Measurements from ENCODE around the gene PAMR1. TPM values are rescaled to one million over a fixed set of nuclear protein-coding genes. Genes with fewer than 3 reads are reported as not detected.
A peak's percentile ranks its signal among the peaks of the same experiment; 100 is the strongest.

PAMR1 gene
- total RNA-seq, 1 donor, result 49.9 TPM

DNA sequence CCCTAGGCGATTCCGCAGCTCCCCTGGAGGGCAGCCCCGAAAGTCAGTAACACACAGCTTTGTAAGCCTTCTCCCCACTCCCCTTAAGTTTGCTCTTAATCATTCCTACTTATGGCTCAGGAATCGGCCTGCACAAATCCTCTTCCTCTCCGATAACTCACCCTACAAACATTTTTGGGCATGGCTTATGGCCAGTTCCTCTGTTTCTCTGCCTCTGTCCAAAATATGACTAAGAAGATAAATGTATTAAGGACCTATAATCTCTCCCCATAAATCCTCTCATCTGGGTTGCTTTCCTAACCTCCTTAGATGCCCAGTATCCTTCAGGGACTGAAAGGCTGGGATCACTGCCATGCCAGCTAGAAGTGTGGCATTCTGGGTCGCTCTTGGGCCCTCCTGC lies 41.0 kb downstream of the PAMR1 start:
- peaks cover 4% of the 10 kb centered on the region for H4K20me1 ChIP-seq (ENCODE audit: insufficient read depth, low read length)
- H2AFZ ChIP-seq (ENCODE audit: low read length), result no peak overlapping the region

DNA sequence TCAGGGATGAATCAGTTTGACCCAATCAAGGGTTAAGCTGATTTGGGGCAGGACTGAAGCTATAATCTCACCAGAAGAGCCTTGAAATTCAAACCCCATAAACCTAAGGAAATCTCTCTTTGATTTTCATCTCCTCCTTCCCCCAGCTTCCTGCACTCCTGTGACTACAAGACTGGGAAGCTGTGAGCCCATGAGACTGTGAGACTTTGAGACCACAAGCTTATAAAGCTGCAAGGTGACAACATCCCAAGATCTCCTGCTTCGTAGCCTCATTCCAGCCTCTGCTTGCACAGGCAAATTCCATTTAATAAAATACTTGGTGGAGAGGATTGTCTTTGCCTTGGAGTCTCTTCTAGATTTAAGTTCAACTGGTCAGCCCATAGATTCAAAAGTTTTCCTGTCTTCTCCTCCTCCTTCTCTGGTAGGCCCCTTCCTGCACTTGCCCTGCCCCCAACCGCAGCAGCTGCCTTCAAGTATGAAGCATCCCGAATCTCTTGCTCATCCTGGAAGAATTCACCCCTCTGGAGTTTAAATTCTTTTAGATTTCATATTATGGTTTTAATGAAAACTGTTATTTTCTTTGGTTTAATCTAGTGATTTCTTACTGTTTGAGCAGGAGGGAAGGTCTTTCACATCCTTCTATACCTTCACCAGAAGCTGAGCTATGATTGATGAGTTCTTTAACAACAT lies 42.1 kb downstream of the PAMR1 start:
- no peak overlapping the region for H2AFZ ChIP-seq (ENCODE audit: low read length)

More for the DNA sequence above, 41.0 kb downstream of the PAMR1 start:
- Histone ChIP-seq H3K36me3 (ENCODE audit: insufficient read depth, low read length) (no peaks in the 10 kb centered on the region), H3K79me2 (ENCODE audit: insufficient read depth, low read length) (no peaks in the 10 kb centered on the region), H3K4me2 (ENCODE audit: insufficient read depth, low read length) (peak overlapping the region; percentile 58), H3K9me3 (ENCODE audit: low read depth, low read length) (peaks cover 3% of the 10 kb centered on the region), H3K27ac (ENCODE audit: low read depth, low read length) (peak overlapping the region; percentile 75), H3K4me3 (ENCODE audit: insufficient read depth, low read length) (peak overlapping the region; percentile 18), H3K27me3 (ENCODE audit: insufficient read depth, low read length) (no peaks in the 10 kb centered on the region), H3K4me1 (ENCODE audit: insufficient read depth, low read length) (peaks cover 38% of the 10 kb centered on the region)
- peak; percentile 51 for DNase-seq (ENCODE audit: insufficient read length, low spot score, missing footprints)
- TF ChIP-seq CTCF (IDR thresholded peaks at IDR 0.05; ENCODE audit: extremely low read depth, low read depth, low read length), result no peak

GRCh38 chr11:35479731-35480130 lies 45.7 kb downstream of the PAMR1 start:
- peaks cover 3% of the 10 kb centered on the region for H3K9me3 ChIP-seq (ENCODE audit: low read depth, low read length)
- no peak for TF ChIP-seq CTCF (IDR thresholded peaks at IDR 0.05; ENCODE audit: extremely low read depth, low read depth, low read length)
- H3K4me1 ChIP-seq (ENCODE audit: insufficient read depth, low read length), result peaks cover 18% of the 10 kb centered on the region
- no peak overlapping the region for H3K4me3 ChIP-seq (ENCODE audit: insufficient read depth, low read length)
- no peaks in the 10 kb centered on the region for H3K79me2 ChIP-seq (ENCODE audit: insufficient read depth, low read length)
- H2AFZ ChIP-seq (ENCODE audit: low read length), result no peak overlapping the region
- H3K27me3 ChIP-seq (ENCODE audit: insufficient read depth, low read length), result no peaks in the 10 kb centered on the region
- no peaks in the 10 kb centered on the region for H3K36me3 ChIP-seq (ENCODE audit: insufficient read depth, low read length)
- no peak for DNase-seq (ENCODE audit: insufficient read length, low spot score, missing footprints)
- no peaks in the 10 kb centered on the region for H4K20me1 ChIP-seq (ENCODE audit: insufficient read depth, low read length)
- H3K4me2 ChIP-seq (ENCODE audit: insufficient read depth, low read length), result no peak overlapping the region
- no peak overlapping the region for H3K27ac ChIP-seq (ENCODE audit: low read depth, low read length)

More for the DNA sequence above, 42.1 kb downstream of the PAMR1 start:
- DNase-seq (ENCODE audit: insufficient read length, low spot score, missing footprints), result no peak
- H3K9me3 ChIP-seq (ENCODE audit: low read depth, low read length), result peaks cover 3% of the 10 kb centered on the region
- no peaks in the 10 kb centered on the region for H3K36me3 ChIP-seq (ENCODE audit: insufficient read depth, low read length)
- H4K20me1 ChIP-seq (ENCODE audit: insufficient read depth, low read length), result peaks cover 4% of the 10 kb centered on the region
- TF ChIP-seq CTCF (IDR thresholded peaks at IDR 0.05; ENCODE audit: extremely low read depth, low read depth, low read length), result no peak
- H3K27me3 ChIP-seq (ENCODE audit: insufficient read depth, low read length), result no peaks in the 10 kb centered on the region
- H3K4me1 ChIP-seq (ENCODE audit: insufficient read depth, low read length), result peaks cover 38% of the 10 kb centered on the region
- peak overlapping the region; percentile 58 for H3K4me2 ChIP-seq (ENCODE audit: insufficient read depth, low read length)
- peak overlapping the region; percentile 75 for H3K27ac ChIP-seq (ENCODE audit: low read depth, low read length)
- H3K79me2 ChIP-seq (ENCODE audit: insufficient read depth, low read length), result no peaks in the 10 kb centered on the region
- H3K4me3 ChIP-seq (ENCODE audit: insufficient read depth, low read length), result no peak overlapping the region

DNA sequence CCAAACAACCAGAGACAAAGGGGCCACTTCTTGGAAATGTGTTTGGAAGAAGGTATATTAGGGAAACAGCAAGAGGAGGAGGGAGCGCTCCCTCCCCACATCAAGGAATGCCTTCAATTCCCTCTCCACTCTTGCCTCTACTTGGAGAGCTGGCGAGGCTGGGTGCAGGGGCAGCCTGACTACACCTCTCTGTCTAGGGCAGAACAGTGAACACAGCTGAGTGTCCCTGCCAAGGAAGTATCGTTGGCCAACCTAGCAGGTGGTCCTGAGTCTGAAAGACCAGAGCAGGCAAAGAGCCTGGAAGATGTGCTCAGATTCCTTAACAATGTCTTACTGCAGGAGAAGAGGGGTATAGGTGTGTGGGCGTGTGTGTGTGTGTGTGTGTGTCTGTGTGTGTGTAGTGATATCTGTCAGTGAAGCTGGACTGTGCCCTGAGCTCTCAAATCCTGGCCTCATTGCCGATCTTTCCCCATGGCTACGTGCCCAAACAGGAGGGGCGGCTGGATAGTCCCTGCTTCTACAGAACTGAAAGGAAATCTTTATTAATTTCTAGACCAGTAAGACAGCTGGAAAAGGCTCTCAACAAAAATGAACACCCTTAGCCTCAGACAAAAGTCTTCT lies 46.8 kb downstream of the PAMR1 start:
- TF ChIP-seq CTCF (IDR thresholded peaks at IDR 0.05; ENCODE audit: extremely low read depth, low read depth, low read length), result no peak
- peaks cover 3% of the 10 kb centered on the region for H3K9me3 ChIP-seq (ENCODE audit: low read depth, low read length)
- H2AFZ ChIP-seq (ENCODE audit: low read length), result no peak overlapping the region
- H3K27ac ChIP-seq (ENCODE audit: low read depth, low read length), result no peak overlapping the region
- no peak for DNase-seq (ENCODE audit: insufficient read length, low spot score, missing footprints)
- H3K4me2 ChIP-seq (ENCODE audit: insufficient read depth, low read length), result no peak overlapping the region
- no peak overlapping the region for H3K4me3 ChIP-seq (ENCODE audit: insufficient read depth, low read length)
- peaks cover 6% of the 10 kb centered on the region for H3K4me1 ChIP-seq (ENCODE audit: insufficient read depth, low read length)
- no peaks in the 10 kb centered on the region for H3K27me3 ChIP-seq (ENCODE audit: insufficient read depth, low read length)
- no peaks in the 10 kb centered on the region for H4K20me1 ChIP-seq (ENCODE audit: insufficient read depth, low read length)
- H3K36me3 ChIP-seq (ENCODE audit: insufficient read depth, low read length), result no peaks in the 10 kb centered on the region
- no peaks in the 10 kb centered on the region for H3K79me2 ChIP-seq (ENCODE audit: insufficient read depth, low read length)
